Neural progenitor cell (in vitro differentiated cells): ENCODE measurements around the gene PUM2. TPM values are rescaled to one million over a fixed set of nuclear protein-coding genes. Genes with fewer than 3 reads are reported as not detected.

Experiments
- DNase-seq: peaks from one replicate; pipeline ENCODE4 v3.0.0-alpha.2; 2016; ENCODE audit warnings: low spot score
- H2AFZ ChIP-seq: fragments of 200-600 bp; sonication (generic); replicated peaks from 2 replicates; pipeline ENCODE4 v1.6.1; 2016; ENCODE audit warnings: antibody characterized with exemption
- H3F3A ChIP-seq: fragments of 200-600 bp; sonication (generic); 2 replicates; pipeline ENCODE4 v1.6.1; 2016; ENCODE audit warnings: antibody characterized with exemption, low read depth
- H3K27ac ChIP-seq: fragments of 200-600 bp; sonication (generic); 2 replicates; pipeline ENCODE4 v1.5.1; 2016; ENCODE audit warnings: mild to moderate bottlenecking
- H3K27me3 ChIP-seq: fragments of 200-600 bp; sonication (generic); 2 replicates; pipeline ENCODE4 v1.6.1; 2016; ENCODE audit warnings: mild to moderate bottlenecking, moderate library complexity
- H3K36me3 ChIP-seq: fragments of 200-600 bp; sonication (generic); 2 replicates; pipeline ENCODE4 v1.5.1; 2016
- H3K4me1 ChIP-seq: fragments of 200-600 bp; sonication (generic); 2 replicates; pipeline ENCODE4 v1.6.1; 2016; ENCODE audit warnings: mixed run types
- H3K4me2 ChIP-seq: fragments of 200-600 bp; sonication (generic); 2 replicates; pipeline ENCODE4 v1.6.1; 2016
- H3K4me3 ChIP-seq: fragments of 200-600 bp; sonication (generic); 2 replicates; pipeline ENCODE4 v1.5.1; 2016
- H3K79me2 ChIP-seq: fragments of 200-600 bp; sonication (generic); 2 replicates; pipeline ENCODE4 v1.6.1; 2016; ENCODE audit warnings: low read depth
- H3K9ac ChIP-seq: fragments of 200-600 bp; sonication (generic); 2 replicates; pipeline ENCODE4 v1.6.1; 2016
- H3K9me3 ChIP-seq: fragments of 200-600 bp; sonication (generic); 2 replicates; pipeline ENCODE4 v1.5.1; 2016; ENCODE audit warnings: low read depth
- H4K20me1 ChIP-seq: fragments of 200-600 bp; sonication (generic); 2 replicates; pipeline ENCODE4 v1.6.1; 2016; ENCODE audit warnings: low read depth
- H3K27ac Mint-ChIP-seq: 3 replicates; pipeline ENCODE4 v1.8.0; 2021; ENCODE audit warnings: mixed read lengths
- H3K27me3 Mint-ChIP-seq: 2 replicates; pipeline ENCODE4 v1.8.0; 2022; ENCODE audit warnings: low read depth, mild to moderate bottlenecking, inconsistent platforms, moderate library complexity, mixed read lengths; ENCODE audit not compliant: insufficient read depth
- H3K36me3 Mint-ChIP-seq: 3 replicates; pipeline ENCODE4 v1.8.0; 2021; ENCODE audit warnings: mixed read lengths
- H3K4me1 Mint-ChIP-seq: 3 replicates; pipeline ENCODE4 v1.8.0; 2021; ENCODE audit warnings: mixed read lengths
- H3K4me3 Mint-ChIP-seq: 3 replicates; pipeline ENCODE4 v1.8.0; 2021; ENCODE audit warnings: mild to moderate bottlenecking, moderate library complexity, mixed read lengths
- H3K9me3 Mint-ChIP-seq: 3 replicates; pipeline ENCODE4 v1.8.0; 2020; ENCODE audit warnings: mixed read lengths
- CTCF ChIP-seq: fragments of 200-600 bp; sonication (generic); IDR thresholded peaks from 2 replicates; pipeline ENCODE4 v1.5.1; 2017; ENCODE audit warnings: antibody characterized with exemption, mild to moderate bottlenecking
- EZH2 ChIP-seq: fragments of 200-600 bp; sonication (generic); IDR thresholded peaks from 2 replicates; pipeline ENCODE4 v1.6.1; 2017; ENCODE audit warnings: antibody characterized with exemption, mild to moderate bottlenecking, moderate library complexity
- EZH2phosphoT487 ChIP-seq: fragments of 200-600 bp; sonication (generic); IDR thresholded peaks from 2 replicates; pipeline ENCODE4 v1.6.1; 2017; ENCODE audit warnings: antibody characterized with exemption
- total RNA-seq: library from RNA; depleted of rRNA; stranded (reverse); fragments of >200 nt; gene quantifications from 2 replicates; pipeline ENCODE4 v1.2.3, GENCODE V29; 2015; ENCODE audit warnings: low replicate concordance

PUM2 gene
- total RNA-seq, 1 donor from 2014 or later: 88.4 TPM

GRCh38 chr2:20363578-20363977, 12.9 kb upstream of the PUM2 start:
- Mint-ChIP-seq H3K27me3 (peaks cover 10% of the 10 kb centered on the region), H3K4me3 (no peak overlapping the region), H3K4me1 (peaks cover 6% of the 10 kb centered on the region)

GRCh38 chr2:20362701-20363435, 12.2 kb upstream of the PUM2 start:
- H3K4me1 ChIP-seq: no peaks in the 10 kb centered on the region
- H3K79me2 ChIP-seq: no peaks in the 10 kb centered on the region
- no peaks in the 10 kb centered on the region for H3K27me3 ChIP-seq
- peaks cover 9% of the 10 kb centered on the region for H3K9me3 Mint-ChIP-seq
- H3K27me3 Mint-ChIP-seq: peaks cover 6% of the 10 kb centered on the region
- no peak overlapping the region for H3K4me3 ChIP-seq
- H3K9me3 ChIP-seq: no peaks in the 10 kb centered on the region
- no peaks in the 10 kb centered on the region for H3F3A ChIP-seq
- H3K9ac ChIP-seq: no peak overlapping the region
- no peak for DNase-seq
- H4K20me1 ChIP-seq: no peaks in the 10 kb centered on the region
- H2AFZ ChIP-seq: no peak overlapping the region
- H3K4me1 Mint-ChIP-seq: peaks cover 6% of the 10 kb centered on the region
- no peaks in the 10 kb centered on the region for H3K36me3 Mint-ChIP-seq
- H3K36me3 ChIP-seq: no peaks in the 10 kb centered on the region
- no peak overlapping the region for H3K27ac Mint-ChIP-seq
- no peak overlapping the region for H3K4me3 Mint-ChIP-seq
- H3K27ac ChIP-seq: no peak overlapping the region
- no peak for TF ChIP-seq EZH2
- TF ChIP-seq CTCF: no peak
- no peak for TF ChIP-seq EZH2phosphoT487
- no peak overlapping the region for H3K4me2 ChIP-seq

More at GRCh38 chr2:20363578-20363977, 12.9 kb upstream of the PUM2 start:
- Histone ChIP-seq H2AFZ (no peak overlapping the region), H3K4me1 (no peaks in the 10 kb centered on the region), H3K36me3 (no peaks in the 10 kb centered on the region), H3F3A (no peaks in the 10 kb centered on the region), H3K4me2 (no peak overlapping the region), H3K4me3 (no peak overlapping the region), H3K9me3 (no peaks in the 10 kb centered on the region), H3K9ac (no peak overlapping the region), H3K27ac (no peak overlapping the region), H3K27me3 (no peaks in the 10 kb centered on the region), H3K79me2 (no peaks in the 10 kb centered on the region), H4K20me1 (no peaks in the 10 kb centered on the region)
- Mint-ChIP-seq H3K36me3 (no peaks in the 10 kb centered on the region), H3K27ac (no peak overlapping the region), H3K9me3 (peaks cover 14% of the 10 kb centered on the region)
- DNase-seq: no peak
- TF ChIP-seq CTCF (no peak), EZH2 (no peak), EZH2phosphoT487 (no peak)

GRCh38 chr2:20361893-20362292, 11.2 kb upstream of the PUM2 start:
- no peaks in the 10 kb centered on the region for H4K20me1 ChIP-seq
- Mint-ChIP-seq H3K36me3 (no peaks in the 10 kb centered on the region), H3K4me1 (peaks cover 6% of the 10 kb centered on the region), H3K27ac (no peak overlapping the region), H3K27me3 (peaks cover 8% of the 10 kb centered on the region), H3K4me3 (no peak overlapping the region), H3K9me3 (peaks cover 2% of the 10 kb centered on the region)
- DNase-seq: no peak
- no peak overlapping the region for H2AFZ ChIP-seq
- no peaks in the 10 kb centered on the region for H3K79me2 ChIP-seq
- H3K27ac ChIP-seq: no peak overlapping the region
- no peaks in the 10 kb centered on the region for H3K27me3 ChIP-seq
- H3K4me2 ChIP-seq: no peak overlapping the region
- TF ChIP-seq EZH2 (no peak), EZH2phosphoT487 (no peak), CTCF (no peak)
- H3K36me3 ChIP-seq: no peaks in the 10 kb centered on the region
- H3K9ac ChIP-seq: no peak overlapping the region
- H3K4me3 ChIP-seq: no peak overlapping the region
- H3K4me1 ChIP-seq: no peaks in the 10 kb centered on the region
- no peaks in the 10 kb centered on the region for H3F3A ChIP-seq
- H3K9me3 ChIP-seq: no peaks in the 10 kb centered on the region
